NT2/D1 (cell line): ENCODE results near the gene PHEX.

Experiments
- DNase-seq: peaks from one replicate; pipeline ENCODE4 v3.0.0-alpha.2; 2011; ENCODE audit warnings: low read depth, low spot score
- H3K27me3 ChIP-seq: 2 replicates; pipeline ENCODE4 v1.6.0; 2011; ENCODE audit warnings: mild to moderate bottlenecking; ENCODE audit not compliant: insufficient read length, insufficient read depth
- H3K36me3 ChIP-seq: 2 replicates; pipeline ENCODE4 v1.6.1; 2011; ENCODE audit warnings: mild to moderate bottlenecking, low read length, mixed read lengths; ENCODE audit not compliant: insufficient read depth, insufficient read length
- H3K4me1 ChIP-seq: 2 replicates; pipeline ENCODE4 v1.5.1; 2011; ENCODE audit not compliant: insufficient read depth, insufficient read length
- H3K4me3 ChIP-seq: 2 replicates; pipeline ENCODE4 v1.5.1; 2011; ENCODE audit warnings: low read depth; ENCODE audit not compliant: insufficient read length
- H3K9ac ChIP-seq: 2 replicates; pipeline ENCODE4 v1.6.0; 2011; ENCODE audit warnings: low read depth; ENCODE audit not compliant: insufficient read length
- H3K9me3 ChIP-seq: 2 replicates; pipeline ENCODE4 v1.5.1; 2011; ENCODE audit warnings: mild to moderate bottlenecking, low read length; ENCODE audit not compliant: insufficient read depth
- SUZ12 ChIP-seq: IDR thresholded peaks from 2 replicates; pipeline ENCODE4 v1.6.1; 2011; ENCODE audit not compliant: insufficient read length, insufficient read depth; ENCODE audit errors: extremely low read depth
- YY1 ChIP-seq: IDR thresholded peaks from 2 replicates; pipeline ENCODE4 v1.6.1; 2011; ENCODE audit not compliant: insufficient read length, insufficient read depth
- ZNF274 ChIP-seq: IDR thresholded peaks from 2 replicates; pipeline ENCODE4 v1.6.1; 2011; ENCODE audit warnings: mild to moderate bottlenecking, low read depth, low read length

Gene PHEX

DNA sequence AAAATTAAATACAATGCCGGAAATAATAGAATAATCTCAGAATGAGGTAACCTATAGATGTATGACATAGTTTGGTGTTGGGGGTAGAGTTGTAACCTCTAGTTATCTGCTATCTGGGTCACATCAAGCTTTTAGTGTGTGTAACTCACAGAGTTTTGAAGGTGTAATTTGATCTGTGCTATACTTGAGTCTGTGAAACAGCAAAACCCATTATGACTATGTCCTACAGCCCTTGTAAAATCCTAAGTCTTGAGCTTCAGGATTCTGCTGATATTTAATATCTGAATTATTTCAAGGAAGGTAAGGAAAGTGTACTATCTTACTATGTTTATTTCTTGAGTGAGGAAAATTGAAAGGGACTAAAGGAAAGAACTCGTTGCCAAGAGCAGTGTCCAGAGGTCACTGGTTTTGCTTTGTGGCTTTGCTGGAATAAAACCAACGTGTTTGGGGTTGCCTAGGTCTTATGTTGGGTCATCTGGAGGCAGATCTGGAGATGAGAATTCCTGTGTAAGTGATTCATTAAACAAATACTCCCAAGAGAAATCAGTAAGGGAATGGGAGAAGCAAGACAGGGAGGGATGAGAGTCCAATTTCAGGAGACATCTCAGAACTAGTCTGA lies 132.8 kb downstream of the PHEX start:
- Histone ChIP-seq H3K9ac (no peak overlapping the region), H3K27me3 (no peaks in the 10 kb centered on the region), H3K36me3 (no peaks in the 10 kb centered on the region), H3K4me1 (no peaks in the 10 kb centered on the region), H3K4me3 (no peak overlapping the region), H3K9me3 (no peaks in the 10 kb centered on the region)
- DNase-seq = no peak
- no peak for TF ChIP-seq YY1

DNA sequence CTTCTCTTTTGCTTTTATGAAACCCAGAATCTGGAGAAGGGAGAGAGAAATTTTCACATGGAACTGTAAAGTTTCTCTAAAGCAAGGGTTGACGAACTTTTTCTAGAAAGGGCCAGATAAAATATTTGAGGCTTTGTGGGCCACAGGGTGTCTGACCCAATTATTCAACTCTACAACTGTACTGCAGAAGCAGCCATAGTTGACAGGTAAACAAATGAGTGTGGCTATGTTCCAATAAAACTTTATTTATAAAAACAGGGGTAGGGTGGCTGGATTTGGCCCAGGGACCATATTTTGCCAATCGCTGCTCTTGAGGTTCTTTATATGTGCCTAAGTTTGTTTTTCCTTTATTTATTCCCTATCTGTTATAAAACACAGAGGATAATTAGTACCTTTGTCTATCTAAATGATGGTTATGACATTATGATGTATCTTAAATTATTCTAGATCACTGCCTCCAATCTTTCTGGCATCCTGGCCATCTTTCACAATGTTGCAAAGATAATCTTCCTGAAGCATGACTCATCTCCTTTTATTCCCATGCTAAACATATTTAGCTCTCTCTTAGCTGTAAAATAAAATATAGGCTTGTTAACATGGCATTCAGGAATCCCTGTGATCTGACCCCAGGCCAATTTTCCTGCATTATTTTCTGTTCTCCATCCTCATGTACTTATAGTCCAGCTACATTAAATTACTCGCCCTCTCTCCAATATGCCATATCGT lies 133.8 kb downstream of the PHEX start:
- H3K27me3 ChIP-seq = no peaks in the 10 kb centered on the region
- H3K4me1 ChIP-seq = no peaks in the 10 kb centered on the region
- no peak overlapping the region for H3K9ac ChIP-seq
- no peaks in the 10 kb centered on the region for H3K36me3 ChIP-seq
- no peaks in the 10 kb centered on the region for H3K9me3 ChIP-seq
- no peak for DNase-seq
- H3K4me3 ChIP-seq = no peak overlapping the region
- TF ChIP-seq SUZ12 = no peak
- TF ChIP-seq ZNF274 = no peak
- no peak for TF ChIP-seq YY1

DNA sequence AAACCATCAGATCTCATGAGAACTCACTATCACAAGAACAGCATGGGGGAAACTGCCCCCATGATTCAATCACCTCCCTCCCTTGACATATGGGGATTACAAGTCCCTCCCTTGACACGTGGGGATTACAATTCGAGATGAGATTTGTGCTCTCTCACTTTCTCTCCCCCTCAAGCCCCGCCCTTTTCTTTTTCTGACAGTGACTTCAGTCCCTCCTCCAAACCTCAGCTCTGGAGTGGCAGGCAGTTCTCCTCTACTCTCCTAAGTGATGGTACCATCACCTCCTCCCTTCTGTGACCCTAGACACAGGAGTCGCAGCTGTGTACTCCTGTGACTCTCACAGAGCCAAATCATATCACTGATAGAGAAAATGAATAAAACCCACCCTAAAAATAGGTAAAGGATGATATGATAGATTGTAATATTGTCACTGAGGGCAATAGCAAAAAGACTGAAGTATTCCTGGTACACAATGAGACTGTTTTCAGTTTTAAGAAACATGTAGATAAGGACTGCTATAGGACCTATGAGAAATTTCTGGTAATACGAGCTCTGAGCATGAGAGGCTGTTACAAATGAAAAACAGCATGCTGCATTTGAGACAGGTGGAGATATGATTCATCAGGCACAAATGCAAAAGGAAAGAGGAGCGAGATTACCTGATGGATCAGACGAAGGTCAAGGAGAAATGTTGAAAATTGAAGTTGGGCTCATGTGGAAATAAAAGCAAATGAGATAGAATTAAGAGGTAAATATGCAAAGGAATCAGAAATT lies 139.3 kb downstream of the PHEX start:
- H3K9ac ChIP-seq = no peak overlapping the region
- H3K27me3 ChIP-seq = no peaks in the 10 kb centered on the region
- no peak overlapping the region for H3K4me3 ChIP-seq
- no peak for DNase-seq
- no peaks in the 10 kb centered on the region for H3K36me3 ChIP-seq
- no peak for TF ChIP-seq ZNF274
- no peak for TF ChIP-seq YY1
- no peak for TF ChIP-seq SUZ12
- no peaks in the 10 kb centered on the region for H3K4me1 ChIP-seq
- H3K9me3 ChIP-seq = no peaks in the 10 kb centered on the region

DNA sequence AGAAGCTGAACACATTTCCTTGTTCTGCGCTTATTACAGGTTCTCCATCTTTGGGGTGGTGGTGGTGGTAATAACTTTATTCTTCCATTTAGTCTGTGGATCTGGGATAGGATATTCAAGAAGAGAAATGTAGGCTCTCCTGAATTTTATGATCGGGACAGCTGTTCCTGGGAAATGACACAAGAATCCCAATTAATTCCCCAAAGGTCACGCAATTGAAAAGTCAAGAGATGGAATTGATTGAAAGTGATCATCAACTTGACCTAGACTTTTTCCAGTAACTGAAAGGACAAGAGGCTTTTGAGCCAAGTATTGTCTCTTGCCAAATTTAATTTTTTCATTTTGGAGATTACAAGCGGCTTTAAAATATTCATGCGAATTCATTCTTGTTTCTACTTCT lies 141.8 kb downstream of the PHEX start:
- no peak for DNase-seq
- H3K36me3 ChIP-seq = no peaks in the 10 kb centered on the region
- no peak overlapping the region for H3K9ac ChIP-seq
- H3K4me1 ChIP-seq = no peaks in the 10 kb centered on the region
- H3K9me3 ChIP-seq = no peaks in the 10 kb centered on the region
- H3K4me3 ChIP-seq = no peak overlapping the region
- TF ChIP-seq ZNF274 = no peak
- no peak for TF ChIP-seq YY1
- TF ChIP-seq SUZ12 = no peak
- no peaks in the 10 kb centered on the region for H3K27me3 ChIP-seq

DNA sequence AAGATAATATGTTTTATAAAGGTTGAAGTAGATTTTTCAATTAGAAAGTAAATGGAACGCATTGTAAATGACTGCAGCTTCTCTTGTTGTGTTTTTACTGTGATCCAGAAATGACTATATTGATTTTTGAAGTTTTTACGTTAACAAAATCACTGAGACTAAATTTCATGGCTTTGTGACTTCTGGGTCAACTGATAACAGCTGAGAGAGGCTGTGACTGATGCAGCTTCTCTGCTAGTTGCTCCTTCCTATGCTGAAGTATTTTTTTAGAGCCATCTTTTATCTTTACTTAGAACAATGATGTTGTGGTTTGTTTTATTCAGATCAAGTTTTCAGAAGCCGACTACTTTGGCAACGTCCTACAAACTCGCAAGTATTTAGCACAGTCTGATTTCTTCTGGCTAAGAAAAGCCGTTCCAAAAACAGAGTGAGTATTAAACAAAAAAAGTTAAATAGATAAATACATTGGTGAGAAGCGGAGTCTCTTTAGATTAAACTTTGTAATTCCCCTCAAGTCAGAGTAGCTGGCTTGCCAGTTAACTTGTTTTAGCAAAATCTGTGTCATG lies 145.9 kb downstream of the PHEX start:
- TF ChIP-seq ZNF274 (no peak), YY1 (no peak), SUZ12 (no peak)
- Histone ChIP-seq H3K9me3 (no peaks in the 10 kb centered on the region), H3K36me3 (no peaks in the 10 kb centered on the region), H3K27me3 (no peaks in the 10 kb centered on the region), H3K4me3 (no peak overlapping the region), H3K4me1 (no peaks in the 10 kb centered on the region), H3K9ac (no peak overlapping the region)
- DNase-seq = no peak

DNA sequence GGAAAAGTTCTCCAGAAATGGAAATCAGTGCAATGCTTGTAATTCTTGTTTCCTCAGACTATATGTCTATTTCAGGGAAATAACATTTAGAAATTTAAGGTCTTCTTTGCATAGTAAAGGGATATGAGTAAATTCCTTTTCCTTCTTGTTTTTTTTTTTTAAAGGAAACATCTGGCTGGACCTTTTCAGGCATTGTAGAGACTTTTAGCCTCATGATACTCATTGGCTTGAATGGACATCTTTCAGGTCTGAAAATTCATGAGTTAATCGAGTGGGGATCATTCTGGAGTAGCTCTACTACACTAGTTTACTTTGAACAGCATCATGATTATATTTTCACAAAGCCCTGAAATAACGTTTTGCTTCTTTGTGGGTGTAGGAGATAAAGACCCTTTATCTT lies 152.0 kb downstream of the PHEX start:
- H3K9me3 ChIP-seq = no peaks in the 10 kb centered on the region
- DNase-seq = no peak
- no peaks in the 10 kb centered on the region for H3K27me3 ChIP-seq
- no peak for TF ChIP-seq SUZ12
- TF ChIP-seq YY1 = no peak
- TF ChIP-seq ZNF274 = no peak
- H3K4me1 ChIP-seq = no peaks in the 10 kb centered on the region
- no peak overlapping the region for H3K9ac ChIP-seq
- H3K36me3 ChIP-seq = no peaks in the 10 kb centered on the region
- H3K4me3 ChIP-seq = no peak overlapping the region

DNA sequence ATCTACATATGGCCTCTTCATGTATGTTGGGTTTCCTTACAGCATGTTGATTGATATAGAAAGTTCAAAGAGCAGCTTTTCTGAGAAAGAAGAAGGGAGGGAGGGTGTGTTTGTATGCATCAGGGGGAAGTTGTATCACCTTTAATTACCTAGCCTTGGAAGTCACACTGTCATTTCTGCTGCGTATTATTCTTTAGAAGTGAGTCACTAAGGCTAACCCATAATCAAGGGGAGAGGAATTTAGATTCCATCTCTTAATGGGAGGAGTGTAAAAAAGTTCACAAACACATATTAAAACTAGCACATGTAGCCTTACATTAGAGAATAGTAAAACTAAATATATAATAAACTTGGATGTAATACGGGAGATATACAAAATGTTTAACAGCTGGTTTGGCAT lies 154.0 kb downstream of the PHEX start:
- Histone ChIP-seq H3K27me3 (no peaks in the 10 kb centered on the region), H3K4me1 (no peaks in the 10 kb centered on the region), H3K4me3 (no peak overlapping the region), H3K9ac (no peak overlapping the region), H3K9me3 (no peaks in the 10 kb centered on the region), H3K36me3 (no peaks in the 10 kb centered on the region)
- TF ChIP-seq SUZ12 = no peak
- no peak for TF ChIP-seq ZNF274
- TF ChIP-seq YY1 = no peak
- no peak for DNase-seq
